ENCODE results near the gene RMRP.

The RMRP gene

DNA sequence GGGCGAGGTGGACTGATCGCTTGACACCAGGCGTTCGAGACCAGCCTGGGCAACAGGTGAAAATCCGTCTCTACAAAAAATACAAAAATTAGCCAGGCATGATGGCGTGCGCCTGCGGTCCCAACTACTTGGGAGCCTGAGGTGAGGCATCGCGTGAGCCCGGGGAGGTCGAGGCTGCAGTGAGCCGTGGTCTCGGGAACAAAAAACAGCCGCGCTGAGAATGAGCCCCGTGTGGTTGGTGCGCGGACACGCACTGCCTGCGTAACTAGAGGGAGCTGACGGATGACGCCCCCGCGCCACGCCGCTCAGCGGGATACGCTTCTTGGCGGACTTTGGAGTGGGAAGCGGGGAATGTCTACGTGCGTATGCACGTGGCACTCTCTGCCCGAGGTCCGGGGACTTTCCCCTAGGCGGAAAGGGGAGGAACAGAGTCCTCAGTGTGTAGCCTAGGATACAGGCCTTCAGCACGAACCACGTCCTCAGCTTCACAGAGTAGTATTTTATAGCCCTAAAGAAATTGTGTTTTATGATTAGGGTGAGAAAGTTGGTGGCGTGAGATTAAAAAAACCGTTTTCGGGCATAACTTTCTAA, at the start of gene RMRP:
Gene RMRP (minus strand): TSS at position 474 of the 591 bp plus-strand sequence.
- peak; percentile 96 for DNase-seq

DNA sequence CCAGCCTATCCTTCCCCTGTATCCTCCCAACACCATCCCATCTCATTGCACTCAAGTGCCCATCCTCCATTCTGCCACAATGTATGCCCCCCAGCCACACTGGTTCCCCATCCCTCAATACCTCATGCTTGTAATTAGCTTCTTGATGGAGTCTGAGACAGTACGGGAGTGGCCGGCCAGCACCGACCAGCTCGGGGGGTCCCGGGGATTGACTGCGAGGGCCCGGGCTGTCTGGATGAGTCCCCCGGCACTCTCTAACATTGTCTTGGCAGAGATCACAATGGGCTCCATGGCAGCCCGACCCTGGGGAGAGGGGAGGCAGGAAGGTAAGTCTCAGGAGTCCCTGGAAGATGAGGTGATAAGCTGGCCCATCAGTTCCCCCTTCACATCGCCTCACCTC, 49.1 kb upstream of the RMRP start:
- no peak for DNase-seq

DNA sequence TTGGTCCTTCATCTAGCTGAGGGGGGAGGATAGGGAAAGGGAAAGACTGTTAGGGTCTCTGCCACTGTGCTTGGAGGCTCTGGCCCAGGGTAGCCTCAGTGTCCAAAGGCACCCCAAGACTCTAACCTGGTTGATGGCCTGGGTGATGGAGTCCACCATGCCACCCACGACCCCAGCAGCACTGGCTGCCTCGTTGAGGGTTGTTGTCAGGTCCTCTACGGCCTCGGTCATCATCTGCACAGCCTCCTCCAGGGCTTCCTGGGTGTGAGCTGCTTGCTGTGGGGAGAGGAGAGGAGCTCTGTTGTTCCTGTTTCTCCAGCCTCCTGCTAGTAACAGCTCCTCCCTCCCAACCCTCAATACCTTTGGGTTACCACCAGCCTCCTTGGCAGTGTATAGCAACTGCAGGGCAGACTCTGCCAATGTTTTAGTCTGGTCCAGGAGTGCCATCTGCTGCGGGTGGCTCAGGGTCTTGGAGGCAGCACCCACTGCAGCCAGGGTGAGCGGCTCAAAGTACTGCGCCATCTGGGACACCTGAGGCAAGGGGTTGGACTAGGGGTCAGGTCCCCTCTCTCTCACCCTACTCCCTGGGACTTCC, 48.1 kb upstream of the RMRP start:
- DNase-seq = no peak

DNA sequence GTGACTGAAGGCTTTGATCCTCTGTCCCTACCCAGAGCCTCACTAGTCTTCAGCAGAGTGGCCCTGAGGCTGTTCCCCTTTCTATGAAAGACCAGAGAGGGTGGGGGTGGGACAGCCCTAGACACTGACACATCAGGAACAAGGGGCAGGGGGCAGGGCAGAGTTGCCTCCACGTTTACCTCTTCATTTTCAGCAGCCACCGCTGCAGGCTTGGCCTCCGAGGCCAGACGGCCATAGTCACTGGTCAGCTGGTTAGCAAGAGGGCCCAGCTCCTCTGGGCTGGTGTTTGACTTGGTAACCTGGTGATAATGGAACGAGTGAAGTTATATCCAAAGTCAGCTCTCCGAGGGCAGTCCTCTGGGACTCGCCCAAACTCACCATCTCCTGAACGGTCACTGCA, 47.6 kb upstream of the RMRP start:
- DNase-seq = no peak

DNA sequence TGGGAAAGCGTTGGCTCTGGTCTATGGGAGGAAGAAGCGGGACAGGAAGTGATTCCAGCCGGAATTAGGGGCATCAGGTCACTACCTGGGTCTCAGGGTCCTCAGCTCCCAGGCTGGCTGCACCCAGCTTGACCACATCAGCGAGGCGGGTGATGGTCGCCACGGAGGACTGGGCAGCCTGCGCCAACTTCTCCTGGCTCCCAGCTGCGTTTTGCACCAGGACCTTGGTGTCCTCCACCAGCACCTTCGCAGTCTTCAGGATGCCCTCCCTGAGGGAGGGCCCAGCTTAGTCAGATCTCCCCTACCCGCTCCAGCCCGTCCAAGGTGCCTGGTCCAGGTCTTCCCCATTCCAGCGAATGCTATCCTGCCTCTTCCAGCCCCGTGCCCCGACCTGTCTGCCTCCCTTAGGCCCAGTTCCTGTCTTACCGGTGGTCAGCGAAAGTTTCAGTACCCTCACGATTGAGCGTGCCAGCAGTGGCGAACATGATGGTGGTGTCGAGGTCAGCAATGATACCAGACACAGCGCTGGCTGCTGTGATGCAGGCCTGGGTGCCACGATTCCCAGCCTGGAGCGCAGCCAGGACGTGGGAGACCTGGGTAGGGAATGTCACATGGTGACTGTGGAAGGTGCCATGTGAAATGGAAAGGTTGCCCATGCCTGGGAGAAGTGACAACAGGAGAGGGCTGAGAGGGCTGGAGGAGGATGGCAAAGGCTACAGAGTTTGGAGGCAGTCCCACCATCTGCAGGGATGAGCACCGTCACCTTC, 46.3 kb upstream of the RMRP start:
- no peak for DNase-seq

DNA sequence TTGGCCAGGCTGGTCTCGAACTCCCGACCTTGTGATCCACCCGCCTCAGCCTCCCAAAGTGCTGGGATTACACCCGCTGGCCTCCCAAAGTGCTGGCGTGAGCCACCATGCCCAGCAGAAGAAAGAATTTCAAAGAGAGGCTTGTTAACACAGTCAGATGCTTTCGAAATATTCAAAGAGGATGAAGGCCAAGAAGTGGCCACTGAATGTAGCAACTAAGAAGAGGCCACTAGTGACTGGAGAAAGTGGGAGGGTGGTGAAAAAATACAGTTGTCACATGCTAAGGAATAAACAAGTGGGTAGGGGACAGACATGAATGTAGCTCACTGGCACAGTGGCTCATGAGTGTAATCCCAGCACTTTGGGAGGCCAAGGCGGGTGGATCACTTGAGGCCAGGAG, 44.9 kb upstream of the RMRP start:
- no peak for DNase-seq

DNA sequence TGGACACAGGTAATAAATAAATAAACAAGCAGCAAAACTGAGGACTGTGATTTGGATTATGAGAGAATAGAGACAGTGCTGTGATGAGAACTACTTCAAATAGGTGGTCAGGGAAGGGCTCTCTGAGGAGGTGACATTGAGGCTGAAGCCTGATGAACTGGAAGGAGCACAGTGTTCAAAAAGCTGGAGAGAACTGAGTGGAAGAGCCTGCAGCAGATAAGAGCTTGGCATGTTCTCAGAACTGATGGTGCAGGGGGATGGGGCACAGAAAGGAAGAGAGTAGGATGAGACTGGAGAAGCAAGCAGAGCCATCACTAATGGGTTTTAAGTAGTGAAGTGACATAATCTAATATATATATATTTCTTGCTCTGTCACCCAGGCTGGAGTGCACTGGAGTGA, 43.1 kb upstream of the RMRP start:
- DNase-seq = no peak

DNA sequence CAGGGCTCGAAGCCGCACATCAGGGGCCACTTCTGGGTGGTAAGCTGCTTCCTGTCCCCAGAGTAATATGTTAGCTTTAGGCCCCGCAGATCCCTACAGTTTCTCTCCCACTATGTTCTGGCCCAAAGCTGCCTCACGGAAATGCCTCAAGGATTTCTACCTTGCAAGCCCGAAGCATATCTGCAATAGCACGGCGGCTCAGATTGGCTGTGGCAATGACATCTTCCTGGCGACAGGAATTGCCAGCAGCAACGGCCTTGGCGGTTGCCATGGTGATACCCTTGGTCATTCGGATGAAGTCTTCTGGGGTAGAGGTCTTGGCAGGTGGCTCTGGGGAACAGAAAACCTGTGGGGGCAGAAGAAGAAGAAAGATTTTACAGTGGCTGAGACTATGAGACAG, 42.2 kb upstream of the RMRP start:
- DNase-seq = no peak

DNA sequence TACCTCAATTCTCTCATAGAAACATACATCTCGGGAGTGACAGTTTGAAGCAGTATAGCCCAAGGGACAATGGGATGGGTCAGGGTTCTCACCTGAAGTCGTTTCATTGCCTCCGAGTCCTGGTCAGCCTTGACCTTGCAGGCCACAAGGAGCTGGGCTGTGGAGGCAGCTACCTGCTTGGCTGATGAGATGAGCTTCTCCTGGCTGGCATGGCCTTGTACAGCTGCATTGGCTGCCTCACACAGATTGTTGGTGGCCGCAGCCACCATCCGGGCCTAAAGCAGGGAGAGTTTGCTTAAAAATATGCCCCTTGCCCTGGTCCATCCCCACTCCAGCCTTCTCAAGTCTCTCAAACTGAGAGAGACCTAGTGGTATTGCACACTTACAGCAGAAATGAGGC, 40.4 kb upstream of the RMRP start:
- no peak for DNase-seq

DNA sequence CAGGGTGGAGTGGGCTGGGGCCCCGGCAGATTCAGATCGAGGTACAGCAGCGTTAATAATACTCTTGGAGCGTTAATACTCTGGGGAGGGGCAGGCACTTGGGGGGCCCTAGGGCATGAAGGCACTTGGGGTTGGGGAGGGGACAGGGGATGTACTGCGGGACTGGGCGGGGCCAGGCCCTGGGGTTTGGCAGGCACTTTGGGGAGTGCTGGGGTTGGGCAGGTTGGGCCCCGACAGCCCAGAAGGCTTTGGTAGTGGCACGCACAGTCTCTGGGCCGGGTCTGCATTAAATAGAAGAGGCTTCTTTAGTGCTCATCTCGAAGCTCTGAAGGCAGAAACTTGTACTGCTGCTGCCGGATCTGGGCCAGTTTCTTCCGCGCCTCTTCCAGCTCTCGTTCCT, 39.7 kb upstream of the RMRP start:
- DNase-seq = no peak

- DNase-seq = peak; percentile 13
Observed at GRCh38 chr9:35696520-35697215, 38.8 kb upstream of the RMRP start.

GRCh38 chr9:35695943-35696401, 38.2 kb upstream of the RMRP start:
- no peak for DNase-seq

- DNase-seq = no peak
Observed at GRCh38 chr9:35691757-35692301, 34.0 kb upstream of the RMRP start.

DNA sequence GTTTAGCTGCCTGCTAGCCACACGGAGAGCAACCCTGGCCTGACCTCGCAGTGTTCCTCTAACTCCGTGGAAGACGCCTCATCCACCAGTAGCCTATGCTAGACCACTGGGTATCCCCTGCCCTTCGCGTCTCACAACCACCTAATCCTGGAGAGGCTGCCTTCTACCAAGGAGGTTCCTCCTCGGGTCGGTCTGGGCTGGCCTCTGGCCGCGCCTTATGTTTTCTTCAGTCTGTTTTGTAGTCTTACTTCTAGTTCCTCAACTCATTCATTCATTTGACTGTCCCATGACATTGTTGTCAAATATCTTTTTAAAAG, 33.5 kb upstream of the RMRP start:
- DNase-seq = no peak

- DNase-seq = peak; percentile 47
Observed at GRCh38 chr9:35690614-35691333, 33.0 kb upstream of the RMRP start.

DNA sequence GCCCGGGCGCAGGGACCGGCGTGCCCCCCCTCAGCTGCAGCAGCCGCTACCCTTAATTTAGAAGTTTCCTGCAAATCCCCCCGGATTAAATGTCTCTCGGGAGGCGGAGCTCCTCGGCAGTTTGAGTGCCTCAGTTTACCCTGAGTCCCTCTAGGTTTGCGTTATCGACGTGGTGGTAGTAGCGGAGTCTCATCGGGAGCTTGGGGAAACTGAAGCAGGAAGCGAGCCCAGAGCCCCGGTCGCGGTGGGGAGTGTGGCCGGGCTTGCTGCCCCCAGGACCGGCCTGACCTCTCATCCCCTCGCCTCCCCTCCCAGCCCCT, 32.4 kb upstream of the RMRP start:
- DNase-seq = no peak

GRCh38 chr9:35689542-35690293, 31.9 kb upstream of the RMRP start, which contains the start of gene TPM2:
TSS of gene TPM2 (minus strand) at chr9:35689925. CDS start at chr9:35689817, 108 bp downstream.
- no peak for DNase-seq

GRCh38 chr9:35688558-35689541, 31.0 kb upstream of the RMRP start:
- no peak for DNase-seq

DNA sequence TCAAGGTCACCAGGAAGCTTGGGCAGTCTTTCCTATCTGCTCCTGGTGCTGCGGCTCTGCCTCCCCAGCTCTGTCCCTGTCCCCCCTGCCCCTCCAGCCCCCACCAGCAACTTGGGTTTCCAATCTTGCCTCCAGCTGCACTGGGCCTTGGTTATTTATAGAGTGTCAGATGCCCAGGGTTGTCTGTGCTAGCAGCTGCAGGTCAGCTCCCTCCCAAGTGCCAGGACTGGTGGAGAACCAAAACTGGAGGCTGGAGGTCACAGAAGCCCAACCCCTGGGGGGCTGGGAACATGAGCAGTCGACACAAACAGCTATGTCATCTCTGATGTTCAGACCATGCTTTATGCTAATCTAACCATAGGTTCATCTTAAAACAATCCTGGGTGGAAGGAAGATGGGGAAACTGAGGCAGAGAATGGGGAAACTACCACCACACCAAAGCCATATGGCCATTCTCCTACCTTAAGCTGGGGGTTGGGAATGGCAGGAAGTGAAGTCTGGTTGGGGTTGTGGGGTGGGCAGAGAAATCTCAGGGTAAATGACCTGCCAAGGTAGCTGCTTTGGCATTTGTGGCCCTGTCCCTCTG, 30.2 kb upstream of the RMRP start:
- DNase-seq = no peak

- DNase-seq = no peak
Observed at GRCh38 chr9:35687306-35687705, 29.5 kb upstream of the RMRP start.
